ENCODE results near the gene ZNF592. TPM values are rescaled to one million over a fixed set of nuclear protein-coding genes. Genes with fewer than 3 reads are reported as not detected.
"Not testable (repeated sequence)": the region's sequence is repeated elsewhere in the genome, so short reads cannot be mapped to it uniquely, and the experiment has no call there.

The ZNF592 gene
- total RNA-seq, 2 experiments from 2014 or later = 23.8 to 24.3 TPM

- H3K4me3 Mint-ChIP-seq = no peak overlapping the region
- H3K4me1 Mint-ChIP-seq (ENCODE audit: low read depth) = peaks cover 48% of the 10 kb centered on the region
- DNase-seq = peak; percentile 33
- no peaks in the 10 kb centered on the region for H3K36me3 Mint-ChIP-seq
- ChIA-PET CTCF (interaction anchor here (1.1 to 2.0 kb wide), 2 partner anchors 9 to 10 kb away, joined by 5 to 6 read pairs; partner anchors contain the start of gene SEC11A), POLR2A (interaction anchor here (0.9 kb wide), 2 partner anchors 9 to 10 kb away, joined by 3 read pairs; partner anchors contain the start of gene SEC11A)
- intact Hi-C loops (cut with micrococcal nuclease) = loop anchor here (1.0 kb wide), 1 partner anchor 9 kb away; the partner anchor contains the start of gene SEC11A
- no peaks in the 10 kb centered on the region for H3K9me3 Mint-ChIP-seq
- peak overlapping the region; percentile 81 for H3K27ac Mint-ChIP-seq
- H3K27me3 Mint-ChIP-seq = no peaks in the 10 kb centered on the region
Measured at GRCh38 chr15:84725001-84725491, 23.3 kb upstream of the ZNF592 start.

- Mint-ChIP-seq H3K4me1 (ENCODE audit: low read depth) (peaks cover 44% of the 10 kb centered on the region), H3K36me3 (no peaks in the 10 kb centered on the region), H3K27ac (no peak overlapping the region), H3K4me3 (no peak overlapping the region), H3K27me3 (no peaks in the 10 kb centered on the region), H3K9me3 (no peaks in the 10 kb centered on the region)
- ChIA-PET CTCF (no interaction called here), POLR2A (interaction anchor here (0.6 kb wide), 1 partner anchor 8 kb away, joined by 3 read pairs; no protein-coding TSS in a partner anchor)
- DNase-seq = no peak
- intact Hi-C loops (cut with micrococcal nuclease) = no loop called here
Measured at GRCh38 chr15:84727429-84727828, 21.0 kb upstream of the ZNF592 start.

GRCh38 chr15:84731774-84732173, 16.6 kb upstream of the ZNF592 start:
- H3K27me3 Mint-ChIP-seq = no peaks in the 10 kb centered on the region

GRCh38 chr15:84734794-84735479, 13.5 kb upstream of the ZNF592 start:
- POLR2A ChIA-PET = interaction anchor here (0.6 to 4.5 kb wide), 14 partner anchors 10 to 130 kb away, joined by 3 to 58 read pairs (median 6); partner anchors contain the start of genes SEC11A, WDR73 and ZNF592
- Mint-ChIP-seq H3K4me1 (ENCODE audit: low read depth) (peaks cover 61% of the 10 kb centered on the region), H3K27ac (peak overlapping the region; percentile 96), H3K36me3 (no peaks in the 10 kb centered on the region), H3K9me3 (no peaks in the 10 kb centered on the region), H3K4me3 (peak overlapping the region; percentile 67), H3K27me3 (no peaks in the 10 kb centered on the region)
- DNase-seq = peak; percentile 86
- CTCF ChIA-PET = interaction anchor here (0.8 to 3.9 kb wide), 17 partner anchors 8 to 164 kb away, joined by 3 to 28 read pairs (median 5); partner anchors contain the start of genes SEC11A, WDR73 and ZSCAN2
- intact Hi-C loops (cut with micrococcal nuclease) = loop anchor here (1.0 to 5.0 kb wide), 3 partner anchors 19 to 847 kb away; partner anchors contain the start of gene SEC11A

More at GRCh38 chr15:84731774-84732173, 16.6 kb upstream of the ZNF592 start:
- ChIA-PET POLR2A (interaction anchor here (0.7 kb wide), 2 partner anchors 13 to 961 kb away, joined by 3 to 6 read pairs; no protein-coding TSS in a partner anchor), CTCF (interaction anchor here (0.6 kb wide), 1 partner anchor 137 kb away, joined by 3 read pairs; no protein-coding TSS in a partner anchor)
- no peaks in the 10 kb centered on the region for H3K9me3 Mint-ChIP-seq
- DNase-seq = no peak
- peaks cover 62% of the 10 kb centered on the region for H3K4me1 Mint-ChIP-seq (ENCODE audit: low read depth)
- intact Hi-C loops (cut with micrococcal nuclease) = no loop called here
- H3K4me3 Mint-ChIP-seq = no peak overlapping the region
- no peaks in the 10 kb centered on the region for H3K36me3 Mint-ChIP-seq
- no peak overlapping the region for H3K27ac Mint-ChIP-seq

- Mint-ChIP-seq H3K4me1 (ENCODE audit: low read depth) (peaks cover 59% of the 10 kb centered on the region), H3K4me3 (peak overlapping the region; percentile 67), H3K27ac (peak overlapping the region; percentile 96)
- not testable (repeated sequence) for H3K27me3 Mint-ChIP-seq, H3K36me3 Mint-ChIP-seq, H3K9me3 Mint-ChIP-seq
- intact Hi-C loops (cut with micrococcal nuclease) = loop anchor here (1.0 to 5.0 kb wide), 8 partner anchors 12 to 847 kb away; partner anchors contain the start of genes SEC11A and WDR73
- ChIA-PET CTCF (interaction anchor here (0.8 to 3.9 kb wide), 15 partner anchors 10 to 165 kb away, joined by 3 to 28 read pairs (median 5); partner anchors contain the start of genes SEC11A, WDR73 and ZSCAN2), POLR2A (interaction anchor here (0.6 to 4.5 kb wide), 18 partner anchors 8 to 246 kb away, joined by 3 to 58 read pairs (median 4); partner anchors contain the start of genes PDE8A, SEC11A and ZNF592)
- DNase-seq = peak; percentile 81
Measured at GRCh38 chr15:84735480-84736061, 12.8 kb upstream of the ZNF592 start.

GRCh38 chr15:84736375-84736774, 12.0 kb upstream of the ZNF592 start:
- DNase-seq = peak; percentile 90
- ChIA-PET CTCF (interaction anchor here (0.7 to 3.9 kb wide), 10 partner anchors 11 to 166 kb away, joined by 3 to 28 read pairs (median 6); partner anchors contain the start of genes SEC11A, WDR73 and ZSCAN2), POLR2A (interaction anchor here (0.6 to 4.5 kb wide), 10 partner anchors 11 to 246 kb away, joined by 3 to 58 read pairs (median 4); partner anchors contain the start of genes PDE8A, SEC11A and ZNF592)
- Mint-ChIP-seq H3K27ac (peak overlapping the region; percentile 96), H3K36me3 (no peaks in the 10 kb centered on the region), H3K4me1 (ENCODE audit: low read depth) (peaks cover 52% of the 10 kb centered on the region), H3K4me3 (peak overlapping the region; percentile 25), H3K9me3 (no peaks in the 10 kb centered on the region), H3K27me3 (no peaks in the 10 kb centered on the region)
- intact Hi-C loops (cut with micrococcal nuclease) = loop anchor here (1.0 to 5.0 kb wide), 6 partner anchors 11 to 846 kb away; partner anchors contain the start of gene WDR73

GRCh38 chr15:84737005-84737404, 11.4 kb upstream of the ZNF592 start:
- Mint-ChIP-seq H3K36me3 (no peaks in the 10 kb centered on the region), H3K27me3 (no peaks in the 10 kb centered on the region), H3K9me3 (no peaks in the 10 kb centered on the region), H3K4me3 (no peak overlapping the region), H3K27ac (peak overlapping the region; percentile 96), H3K4me1 (ENCODE audit: low read depth) (peaks cover 47% of the 10 kb centered on the region)
- ChIA-PET CTCF (interaction anchor here (1.0 to 3.9 kb wide), 2 partner anchors 21 to 23 kb away, joined by 3 to 28 read pairs; partner anchors contain the start of gene SEC11A), POLR2A (interaction anchor here (1.1 to 3.8 kb wide), 5 partner anchors 10 to 82 kb away, joined by 3 to 21 read pairs (median 5); partner anchors contain the start of genes SEC11A and ZNF592)
- intact Hi-C loops (cut with micrococcal nuclease) = loop anchor here (5.0 kb wide), 1 partner anchor 845 kb away; no protein-coding TSS in a partner anchor
- DNase-seq = no peak

- CTCF ChIA-PET = no interaction called here
- H3K36me3 Mint-ChIP-seq = no peaks in the 10 kb centered on the region
- no peaks in the 10 kb centered on the region for H3K27me3 Mint-ChIP-seq
- peaks cover 39% of the 10 kb centered on the region for H3K4me1 Mint-ChIP-seq (ENCODE audit: low read depth)
- H3K27ac Mint-ChIP-seq = no peak overlapping the region
- DNase-seq = no peak
- intact Hi-C loops (cut with micrococcal nuclease) = no loop called here
- H3K4me3 Mint-ChIP-seq = no peak overlapping the region
- POLR2A ChIA-PET = no interaction called here
- no peaks in the 10 kb centered on the region for H3K9me3 Mint-ChIP-seq
Measured at GRCh38 chr15:84740691-84741090, 7.7 kb upstream of the ZNF592 start.

- CTCF ChIA-PET = no interaction called here
- peaks cover 37% of the 10 kb centered on the region for H3K4me1 Mint-ChIP-seq (ENCODE audit: low read depth)
- intact Hi-C loops (cut with micrococcal nuclease) = no loop called here
Measured at GRCh38 chr15:84741121-84741520, 7.3 kb upstream of the ZNF592 start.

GRCh38 chr15:84747416-84748273, 747 bp upstream of the ZNF592 start:
- peak; percentile 83 for DNase-seq
- Mint-ChIP-seq H3K27me3 (no peaks in the 10 kb centered on the region), H3K36me3 (peaks cover 16% of the 10 kb centered on the region), H3K9me3 (no peaks in the 10 kb centered on the region), H3K27ac (peak overlapping the region; percentile 98), H3K4me3 (peak overlapping the region; percentile 95), H3K4me1 (ENCODE audit: low read depth) (peaks cover 57% of the 10 kb centered on the region)
- intact Hi-C loops (cut with micrococcal nuclease) = loop anchor here (1.0 to 5.0 kb wide), 4 partner anchors 11 to 235 kb away; partner anchors contain the start of genes PDE8A, SEC11A and WDR73
- CTCF ChIA-PET = interaction anchor here (0.6 to 1.2 kb wide), 8 partner anchors 11 to 92 kb away, joined by 3 to 5 read pairs (median 3); partner anchors contain the start of gene SEC11A
- POLR2A ChIA-PET = interaction anchor here (0.7 to 2.0 kb wide), 10 partner anchors 10 to 234 kb away, joined by 3 to 24 read pairs (median 4); partner anchors contain the start of genes PDE8A, SEC11A and ZSCAN2

More at GRCh38 chr15:84741121-84741520, 7.3 kb upstream of the ZNF592 start:
- Mint-ChIP-seq H3K27ac (no peak overlapping the region), H3K9me3 (no peaks in the 10 kb centered on the region), H3K27me3 (no peaks in the 10 kb centered on the region), H3K36me3 (no peaks in the 10 kb centered on the region), H3K4me3 (no peak overlapping the region)
- POLR2A ChIA-PET = no interaction called here
- no peak for DNase-seq

Measured in activated CD4-positive, alpha-beta memory T cell treated with anti-CD3 and anti-CD28 coated beads for 36 hours (primary cell).